ENCODE results near the gene MAP4K2. TPM values are rescaled to one million over a fixed set of nuclear protein-coding genes. Genes with fewer than 3 reads are reported as not detected.
A peak's percentile ranks its signal among the peaks of the same experiment; 100 is the strongest.

Gene MAP4K2
- total and polyA plus RNA-seq, 12 donors = 4.6 to 19.9 (median 8.4) TPM

DNA sequence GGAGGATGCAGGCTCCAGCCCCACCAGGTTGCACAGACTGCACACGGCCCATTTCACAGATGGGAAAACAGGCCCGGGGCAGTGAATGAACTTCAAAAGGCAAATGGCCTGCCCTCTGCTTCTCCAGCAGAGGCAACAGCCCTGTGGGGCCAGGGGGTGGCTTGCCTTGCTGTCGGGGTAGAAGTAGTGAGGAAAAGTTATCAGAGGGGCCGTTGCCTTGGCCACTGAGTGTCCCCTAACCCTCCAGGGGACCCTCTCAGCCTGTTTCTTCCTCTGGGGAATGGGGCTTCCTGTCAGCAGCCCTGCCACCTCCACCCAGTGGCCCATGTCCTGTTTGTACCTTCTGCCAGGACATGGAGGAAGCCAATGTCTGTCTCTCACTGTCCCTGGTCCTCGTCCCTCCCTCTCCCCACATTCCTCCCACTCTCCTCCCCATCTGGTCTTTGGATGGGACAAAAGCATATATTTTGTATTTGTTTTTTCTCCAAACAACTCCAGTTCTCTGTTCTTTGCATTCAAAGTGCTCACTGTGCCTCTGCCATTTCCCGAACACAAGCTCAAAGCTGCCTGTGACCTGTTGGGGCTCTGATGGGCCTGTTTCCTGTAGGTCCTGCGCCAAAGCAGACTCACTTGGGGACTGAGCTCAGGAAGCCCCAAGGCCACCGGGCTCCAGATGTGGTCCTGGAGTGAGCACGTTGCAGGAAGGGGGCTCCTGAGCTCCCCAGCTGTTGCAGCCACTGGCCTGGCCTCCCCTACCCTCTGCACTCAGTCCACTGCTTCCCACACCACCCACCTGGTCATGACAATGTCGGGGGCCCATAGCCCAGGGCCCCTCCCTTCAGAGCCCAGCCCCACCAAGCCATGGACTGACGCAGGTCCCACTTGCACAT lies 9.5 kb downstream of the MAP4K2 start:
- ATAC-seq (peak in 7 of 8 donors; percentile 8 to 45 (median 34)), DNase-seq (no peak)
- Histone ChIP-seq H3K36me3 (peaks cover 0 to 67% (median 7%) of the 10 kb centered on the region in 9 donors), H3K9me3 (no peaks in the 10 kb centered on the region), H3K4me1 (peaks cover 0 to 21% (median 4%) of the 10 kb centered on the region in 9 donors), H3K4me3 (no peak overlapping the region), H3K27ac (peak overlapping the region in 9 of 10 donors; percentile 23 to 80 (median 58)), H3K27me3 (no peaks in the 10 kb centered on the region)
- intact Hi-C loops (cut with DNase I) = no loop called here
- TF ChIP-seq, protein P1, sequence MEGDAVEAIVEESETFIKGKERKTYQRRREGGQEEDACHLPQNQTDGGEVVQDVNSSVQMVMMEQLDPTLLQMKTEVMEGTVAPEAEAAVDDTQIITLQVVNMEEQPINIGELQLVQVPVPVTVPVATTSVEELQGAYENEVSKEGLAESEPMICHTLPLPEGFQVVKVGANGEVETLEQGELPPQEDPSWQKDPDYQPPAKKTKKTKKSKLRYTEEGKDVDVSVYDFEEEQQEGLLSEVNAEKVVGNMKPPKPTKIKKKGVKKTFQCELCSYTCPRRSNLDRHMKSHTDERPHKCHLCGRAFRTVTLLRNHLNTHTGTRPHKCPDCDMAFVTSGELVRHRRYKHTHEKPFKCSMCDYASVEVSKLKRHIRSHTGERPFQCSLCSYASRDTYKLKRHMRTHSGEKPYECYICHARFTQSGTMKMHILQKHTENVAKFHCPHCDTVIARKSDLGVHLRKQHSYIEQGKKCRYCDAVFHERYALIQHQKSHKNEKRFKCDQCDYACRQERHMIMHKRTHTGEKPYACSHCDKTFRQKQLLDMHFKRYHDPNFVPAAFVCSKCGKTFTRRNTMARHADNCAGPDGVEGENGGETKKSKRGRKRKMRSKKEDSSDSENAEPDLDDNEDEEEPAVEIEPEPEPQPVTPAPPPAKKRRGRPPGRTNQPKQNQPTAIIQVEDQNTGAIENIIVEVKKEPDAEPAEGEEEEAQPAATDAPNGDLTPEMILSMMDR (IDR thresholded peaks at IDR 0.05) = no peak
- WGBS, 2 donors = 48 to 61% methylated on average over 11 of the region's 11 CpGs

DNA sequence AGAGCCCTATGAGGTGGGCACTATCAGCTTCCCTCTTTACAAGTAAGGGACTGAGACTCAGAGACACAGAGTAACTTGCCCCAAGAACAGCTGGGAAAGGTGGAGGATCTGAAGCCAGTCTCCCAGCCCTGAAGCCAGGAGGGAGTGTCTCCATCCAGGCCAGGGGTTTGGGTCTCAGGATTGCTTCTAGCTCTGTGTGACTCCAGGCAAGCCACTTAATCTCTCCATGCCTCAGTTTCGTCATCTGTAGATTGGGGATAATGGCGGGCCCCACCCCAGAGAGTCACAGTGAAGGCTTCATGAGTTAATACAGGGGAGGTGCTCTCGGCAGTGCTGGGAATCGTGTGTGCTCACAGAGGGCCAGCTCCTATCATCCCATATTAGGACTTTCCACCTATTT lies 10.5 kb downstream of the MAP4K2 start:
- H3K27me3 ChIP-seq = no peaks in the 10 kb centered on the region
- intact Hi-C loops (cut with DNase I) = no loop called here
- WGBS, 2 donors = 96 to 100% methylated on average over 4 of the region's 4 CpGs
- peaks cover 0 to 26% (median 4%) of the 10 kb centered on the region in 9 donors for H3K4me1 ChIP-seq
- DNase-seq (no peak), ATAC-seq (no peak)
- no peaks in the 10 kb centered on the region for H3K9me3 ChIP-seq
- TF ChIP-seq, protein P1 (IDR thresholded peaks at IDR 0.05) = no peak
- peaks cover 0 to 66% (median 7%) of the 10 kb centered on the region in 9 donors for H3K36me3 ChIP-seq
- H3K27ac ChIP-seq = peak overlapping the region in 1 of 10 donors; percentile 80
- no peak overlapping the region for H3K4me3 ChIP-seq

DNA sequence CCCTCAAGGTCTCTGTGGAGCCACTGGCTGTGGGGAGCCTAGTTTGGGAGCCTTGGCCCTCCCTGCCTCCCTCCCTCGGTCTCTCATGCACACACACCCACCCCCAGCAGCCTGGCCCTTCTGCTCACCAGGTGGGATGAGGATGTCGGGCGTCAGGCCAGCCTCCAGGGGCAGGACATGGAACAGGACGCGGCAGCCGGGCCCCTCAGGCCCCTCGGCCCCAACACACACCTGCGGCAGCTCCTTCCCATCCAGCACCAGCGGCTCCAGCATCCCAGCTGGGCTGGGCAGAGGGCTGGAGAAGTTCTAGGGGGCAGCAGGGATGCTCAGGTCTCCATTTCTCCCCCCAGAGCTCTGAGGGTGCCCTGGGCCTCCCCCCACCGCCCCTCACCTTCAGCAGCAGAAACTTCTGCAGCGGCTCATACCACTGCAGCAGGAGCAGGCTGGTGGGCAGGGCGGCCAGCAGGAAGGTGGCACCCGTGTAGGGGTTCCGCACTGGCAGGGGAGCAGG lies 11.2 kb downstream of the MAP4K2 start:
- 92 to 93% methylated on average over 13 to 14 of the region's 14 CpGs for WGBS, 2 donors
- peaks cover 0 to 60% (median 7%) of the 10 kb centered on the region in 9 donors for H3K36me3 ChIP-seq
- ATAC-seq = no peak
- no peak overlapping the region for H3K4me3 ChIP-seq
- no peaks in the 10 kb centered on the region for H3K27me3 ChIP-seq
- intact Hi-C loops (cut with DNase I) = no loop called here
- DNase-seq = no peak
- H3K27ac ChIP-seq = no peak overlapping the region
- no peaks in the 10 kb centered on the region for H3K9me3 ChIP-seq
- H3K4me1 ChIP-seq = peaks cover 0 to 26% (median 4%) of the 10 kb centered on the region in 9 donors
- TF ChIP-seq, protein P1 (IDR thresholded peaks at IDR 0.05) = no peak

DNA sequence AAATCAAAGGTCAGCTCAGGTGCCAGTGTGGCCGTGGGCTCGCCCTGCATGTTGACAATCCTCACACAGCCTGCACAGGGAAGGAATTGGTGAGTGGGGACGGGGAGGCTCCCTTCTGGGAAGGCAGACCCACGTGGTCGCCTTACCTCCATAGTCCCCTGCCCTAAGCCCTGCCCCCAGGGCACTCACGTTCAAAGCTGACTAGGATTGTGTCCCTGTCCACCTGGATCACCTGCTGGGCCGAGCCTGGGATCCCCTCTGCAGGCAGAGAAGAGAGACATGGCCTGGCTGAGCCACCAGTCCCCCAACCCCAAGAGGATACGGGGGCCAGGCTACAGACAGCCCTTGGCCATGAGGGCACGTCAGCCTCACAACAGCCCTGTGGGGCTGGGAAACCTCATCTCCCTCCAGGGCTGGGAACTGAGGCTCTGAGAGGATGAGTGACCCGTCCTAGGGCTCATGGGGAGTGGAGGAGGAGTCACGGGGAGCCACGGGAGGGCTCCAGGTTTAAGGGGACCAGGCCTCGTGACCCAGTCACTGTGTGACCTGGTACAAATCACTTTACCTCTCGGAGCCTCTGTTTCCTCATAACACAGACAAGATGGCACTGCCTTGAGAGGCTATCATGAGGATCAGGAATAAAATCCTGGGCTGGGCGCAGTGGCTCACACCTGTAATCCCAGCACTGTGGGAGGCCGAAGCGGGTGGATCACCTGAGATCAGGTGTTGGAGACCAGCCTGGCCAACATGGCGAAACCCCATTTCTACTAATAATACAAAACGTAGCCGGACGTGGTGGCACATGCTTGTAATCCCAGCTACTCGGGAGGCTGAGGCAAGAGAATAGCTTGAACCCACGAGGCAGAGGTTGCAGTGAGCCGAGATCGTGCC lies 12.6 kb downstream of the MAP4K2 start:
- ATAC-seq = no peak
- no peaks in the 10 kb centered on the region for H3K27me3 ChIP-seq
- DNase-seq = no peak
- H3K4me1 ChIP-seq = peaks cover 0 to 26% (median 4%) of the 10 kb centered on the region in 9 donors
- H3K36me3 ChIP-seq = peaks cover 0 to 50% (median 7%) of the 10 kb centered on the region in 9 donors
- no peak overlapping the region for H3K27ac ChIP-seq
- TF ChIP-seq, protein P1 (IDR thresholded peaks at IDR 0.05) = no peak
- H3K9me3 ChIP-seq = no peaks in the 10 kb centered on the region
- WGBS, 2 donors = 92 to 94% methylated on average over 25 of the region's 25 CpGs
- H3K4me3 ChIP-seq = no peak overlapping the region
- intact Hi-C loops (cut with DNase I) = no loop called here

All from heart right ventricle (tissue), 16 donors.